ENCODE results near the gene ZNF500. TPM values are rescaled to one million over a fixed set of nuclear protein-coding genes. Genes with fewer than 3 reads are reported as not detected.

ZNF500 gene
- 7.1 and 7.7 TPM in 2 replicates for total RNA-seq

GRCh38 chr16:4766875-4767628 is at the start of gene ZNF500:
ZNF500 (minus strand) TSS chr16:4767162; CDS start chr16:4765978, 1,184 bp downstream.

GRCh38 chr16:4801962-4802658 is 35.1 kb upstream of the ZNF500 start, which contains the start of gene ROGDI:
ROGDI (minus strand) TSS chr16:4802633; CDS start chr16:4802571, 62 bp downstream.

GRCh38 chr16:4795181-4795827 is 28.3 kb upstream of the ZNF500 start, which contains the start of gene SMIM22:
SMIM22 (plus strand) TSS chr16:4795369; CDS start chr16:4795735, 366 bp downstream.

DNA sequence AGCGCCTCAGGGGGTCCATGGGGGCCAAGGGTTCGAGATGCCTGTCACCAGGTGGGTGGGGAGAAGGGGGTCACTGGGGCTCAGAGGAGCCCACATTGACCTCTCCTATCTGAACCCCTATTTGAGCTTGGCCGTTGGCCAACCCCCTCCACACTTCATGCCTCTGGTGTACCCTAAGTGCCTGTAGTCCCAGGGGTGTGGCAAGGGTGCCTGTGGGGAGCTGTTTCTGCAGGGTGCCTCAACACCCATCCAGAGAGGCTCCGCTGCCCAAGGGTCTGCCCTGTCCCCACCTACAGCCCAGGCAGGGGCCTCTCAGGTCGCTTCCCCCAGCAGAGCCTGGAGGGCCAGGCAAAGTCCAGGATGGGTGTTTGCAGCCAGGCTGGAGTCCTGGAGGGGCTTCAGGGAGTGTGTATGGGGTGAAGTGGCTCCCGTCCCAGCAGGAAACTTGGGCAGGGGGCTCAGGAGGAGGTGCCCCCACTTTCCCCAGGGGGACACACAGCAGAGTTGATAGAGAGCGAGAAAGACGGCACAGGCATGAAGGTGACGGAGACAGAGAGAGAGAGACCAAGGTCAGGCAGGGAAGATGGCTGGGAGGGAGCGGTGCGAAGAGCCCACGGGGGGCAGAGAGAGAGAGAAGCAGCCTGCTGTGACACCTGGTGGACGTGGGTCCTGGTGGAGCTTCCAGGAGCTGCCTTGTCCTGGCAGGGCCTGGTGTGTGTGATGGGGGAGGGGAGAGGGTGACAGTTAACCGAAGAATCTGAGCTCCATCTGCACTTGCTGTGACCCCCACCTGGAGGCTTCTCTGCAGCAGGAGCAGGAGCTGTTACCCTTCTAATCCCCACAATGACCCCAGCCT is 20.9 kb upstream of the ZNF500 start, which contains the start of gene SEPTIN12:
SEPTIN12 (minus strand) TSS at position 719 of the 856 bp plus-strand sequence; CDS start at position 19, 700 bp downstream.

GRCh38 chr16:4734063-4734729 is 32.8 kb downstream of the ZNF500 start, which contains the start of the genes ANKS3 and DNAAF8:
ANKS3 (minus strand) TSS chr16:4734271; CDS start chr16:4730149, 4,122 bp downstream.
DNAAF8 (plus strand) TSS chr16:4734537; CDS start chr16:4736515, 1,978 bp downstream.

Other genes starting within 250 kb of the ZNF500 start
- 28.5 and 30.5 TPM in 2 replicates for gene CDIP1, start 228.4 kb downstream of the ZNF500 start, total RNA-seq
- gene C16orf96, start 210.8 kb downstream of the ZNF500 start, total RNA-seq = not detected in 2 replicates
- gene UBALD1, start 152.3 kb downstream of the ZNF500 start, total RNA-seq = 8.1 and 13.3 TPM in 2 replicates
- 17.9 and 23.7 TPM in 2 replicates for gene MGRN1, start 142.3 kb downstream of the ZNF500 start, total RNA-seq
- gene NUDT16L1, start 73.6 kb downstream of the ZNF500 start, total RNA-seq = 43.3 and 63.4 TPM in 2 replicates
- 10.2 and 12.6 TPM in 2 replicates for gene ANKS3, start 32.9 kb downstream of the ZNF500 start, total RNA-seq
- not detected in 2 replicates for gene DNAAF8, start 32.6 kb downstream of the ZNF500 start, total RNA-seq
- gene SEPTIN12, start 21.2 kb upstream of the ZNF500 start, total RNA-seq = not detected in 2 replicates
- 1.0 and 5.2 TPM in 2 replicates for gene SMIM22, start 28.2 kb upstream of the ZNF500 start, total RNA-seq
- gene ROGDI, start 35.5 kb upstream of the ZNF500 start, total RNA-seq = 21.7 and 29.4 TPM in 2 replicates
- gene GLYR1, start 80.1 kb upstream of the ZNF500 start, total RNA-seq = 31.1 and 33.6 TPM in 2 replicates
- gene UBN1, start 80.3 kb upstream of the ZNF500 start, total RNA-seq = 28.9 and 31.5 TPM in 2 replicates
- 222 and 252 TPM in 2 replicates for gene PPL, start 170.0 kb upstream of the ZNF500 start, total RNA-seq
- gene SEC14L5, start 191.2 kb upstream of the ZNF500 start, total RNA-seq = 0.07 and 0.09 TPM in 2 replicates